Breast epithelium (tissue), 4 donors: ENCODE results near the gene TEX9. TPM values are rescaled to one million over a fixed set of nuclear protein-coding genes. Genes with fewer than 3 reads are reported as not detected.

ENCODE experiments used
- DNase-seq, 2 donors: peaks; one replicate each; pipeline ENCODE4 v3.0.0-alpha.2; 2019; ENCODE audit warnings: low spot score in 2 of 2
- H3K27ac ChIP-seq, 2 donors: fragments of 200-600 bp; sonication (generic) in 1 of 2; one replicate each; pipeline ENCODE4 v1.5.1; 2016 to 2019; ENCODE audit warnings: mild to moderate bottlenecking in 1 of 2
- H3K27me3 ChIP-seq, 2 donors: fragments of 200-600 bp; sonication (generic) in 1 of 2; one replicate each; pipeline versions ENCODE4 v1.5.1 to v1.6.0; 2017 to 2019; ENCODE audit warnings: control low read depth in 1 of 2, mild to moderate bottlenecking in 1 of 2
- H3K36me3 ChIP-seq: fragments of 200-600 bp; one replicate; pipeline ENCODE4 v1.5.1; 2019
- H3K4me1 ChIP-seq, 2 donors: fragments of 200-600 bp; sonication (generic); one replicate each; pipeline ENCODE4 v1.5.1; 2016 to 2019; ENCODE audit warnings: control low read depth in 1 of 2
- H3K4me3 ChIP-seq, 3 donors: fragments of 200-600 bp; sonication (generic); 1 replicate in 2 of 3; 2 replicates in 1 of 3; pipeline ENCODE4 v1.5.1; 2016 to 2019; ENCODE audit warnings: mild to moderate bottlenecking in 3 of 3, moderate library complexity in 2 of 3
- H3K9me3 ChIP-seq, 2 donors: fragments of 200-600 bp; sonication (generic) in 1 of 2; one replicate each; pipeline ENCODE4 v1.5.1; 2016 to 2019; ENCODE audit warnings: control low read depth in 1 of 2
- CTCF ChIP-seq, 3 donors: fragments of 450-650 bp; IDR thresholded peaks; one replicate each; pipeline ENCODE4 v1.5.1; 2016 to 2017; ENCODE audit warnings: antibody characterized with exemption in 3 of 3, mild to moderate bottlenecking in 3 of 3, moderate library complexity in 3 of 3
- POLR2A ChIP-seq: fragments of 450-650 bp; IDR thresholded peaks from one replicate; pipeline ENCODE4 v1.6.1; 2016; ENCODE audit warnings: antibody characterized with exemption, mild to moderate bottlenecking, moderate library complexity
- POLR2AphosphoS5 ChIP-seq, 3 donors: sonication (generic); formaldehyde crosslinking; IDR thresholded peaks; one replicate each; pipeline ENCODE4 v1.6.1; 2017; ENCODE audit warnings: antibody characterized with exemption in 3 of 3
- intact Hi-C: fragments of 100-400 bp; cut with DNase I; formaldehyde crosslinking; loops from one replicate; pipeline ENCODE4 v1.15.1; 2023; ENCODE audit warnings: low total_unique reads
- total RNA-seq, 3 donors: library from RNA; depleted of rRNA; stranded (reverse); fragments of >200 nt; gene quantifications; one replicate each; pipeline ENCODE4 v1.1.0, GENCODE V29; 2016

Gene TEX9
- total RNA-seq, 3 donors from 2014 or later = 3.4 to 38.2 (median 32.1) TPM

GRCh38 chr15:56358604-56359003, 6.6 kb upstream of the TEX9 start:
- Histone ChIP-seq H3K27me3 (no peaks in the 10 kb centered on the region), H3K4me3 (no peak overlapping the region), H3K27ac (no peak overlapping the region), H3K9me3 (no peaks in the 10 kb centered on the region), H3K36me3 (no peaks in the 10 kb centered on the region), H3K4me1 (peaks cover 0 to 4% of the 10 kb centered on the region in 2 donors)
- TF ChIP-seq CTCF (IDR thresholded peaks at IDR 0.05) = no peak
- no peak for DNase-seq
- intact Hi-C loops = no loop called here

- no peak overlapping the region for H3K4me3 ChIP-seq
Measured at GRCh38 chr15:56361987-56362386, 3.2 kb upstream of the TEX9 start.

GRCh38 chr15:56366211-56366610, 985 bp downstream of the TEX9 start:
- Histone ChIP-seq H3K27ac (peak overlapping the region in 1 of 2 donors; percentile 2), H3K4me1 (no peaks in the 10 kb centered on the region), H3K27me3 (no peaks in the 10 kb centered on the region), H3K4me3 (peak overlapping the region in 2 of 3 donors; percentile 72 to 74), H3K9me3 (no peaks in the 10 kb centered on the region), H3K36me3 (no peaks in the 10 kb centered on the region)
- TF ChIP-seq POLR2AphosphoS5 (IDR thresholded peaks at IDR 0.05) = no peak
- TF ChIP-seq CTCF (IDR thresholded peaks at IDR 0.05) = no peak
- no peak for TF ChIP-seq POLR2A
- DNase-seq = no peak
- intact Hi-C loops = no loop called here

More at GRCh38 chr15:56361987-56362386, 3.2 kb upstream of the TEX9 start:
- Histone ChIP-seq H3K9me3 (no peaks in the 10 kb centered on the region), H3K4me1 (no peaks in the 10 kb centered on the region), H3K36me3 (no peaks in the 10 kb centered on the region), H3K27me3 (no peaks in the 10 kb centered on the region), H3K27ac (no peak overlapping the region)
- no peak for DNase-seq
- intact Hi-C loops = no loop called here
- TF ChIP-seq POLR2AphosphoS5 (IDR thresholded peaks at IDR 0.05) (no peak), CTCF (IDR thresholded peaks at IDR 0.05) (no peak), POLR2A (no peak)

- Histone ChIP-seq H3K27ac (no peak overlapping the region), H3K9me3 (no peaks in the 10 kb centered on the region), H3K4me3 (no peak overlapping the region), H3K36me3 (no peaks in the 10 kb centered on the region), H3K27me3 (no peaks in the 10 kb centered on the region), H3K4me1 (no peaks in the 10 kb centered on the region)
- no peak for TF ChIP-seq POLR2AphosphoS5 (IDR thresholded peaks at IDR 0.05)
- no peak for TF ChIP-seq CTCF (IDR thresholded peaks at IDR 0.05)
- no peak for TF ChIP-seq POLR2A
- intact Hi-C loops = no loop called here
- DNase-seq = no peak
Measured at GRCh38 chr15:56367156-56367555, 1.9 kb downstream of the TEX9 start.

GRCh38 chr15:56369234-56369633, 4.0 kb downstream of the TEX9 start:
- Histone ChIP-seq H3K4me3 (no peak overlapping the region), H3K36me3 (no peaks in the 10 kb centered on the region), H3K27me3 (no peaks in the 10 kb centered on the region), H3K4me1 (no peaks in the 10 kb centered on the region), H3K9me3 (no peaks in the 10 kb centered on the region), H3K27ac (no peak overlapping the region)
- TF ChIP-seq POLR2A = no peak
- intact Hi-C loops = no loop called here
- DNase-seq = no peak
